Fibroblast of the aortic adventitia (primary cell): Measurements from ENCODE around the gene GARNL3. TPM values are rescaled to one million over a fixed set of nuclear protein-coding genes. Genes with fewer than 3 reads are reported as not detected.
A peak's percentile ranks its signal among the peaks of the same experiment; 100 is the strongest.

Source experiments
- DNase-seq: peaks from one replicate; pipeline ENCODE4 v3.0.0-alpha.2; 2010; ENCODE audit warnings: low read depth
- H3K4me3 ChIP-seq: 2 replicates; pipeline ENCODE4 v1.5.1; 2011; ENCODE audit warnings: low read depth, mild to moderate bottlenecking, control low read depth, low read length, moderate library complexity
- total RNA-seq: library from RNA; depleted of rRNA; stranded (reverse); fragments of >200 nt; gene quantifications from 2 replicates; pipeline ENCODE4 v1.2.3, GENCODE V29; 2012; ENCODE audit warnings: low replicate concordance
- TF ChIP-seq, protein P1 (sequence below): IDR thresholded peaks from 2 replicates; pipeline ENCODE4 v1.5.1; 2011; ENCODE audit warnings: mild to moderate bottlenecking, low read length, control low read depth, inconsistent platforms; ENCODE audit not compliant: insufficient read depth

Gene GARNL3
- total RNA-seq, 1 donor, result 2.5 TPM

DNA sequence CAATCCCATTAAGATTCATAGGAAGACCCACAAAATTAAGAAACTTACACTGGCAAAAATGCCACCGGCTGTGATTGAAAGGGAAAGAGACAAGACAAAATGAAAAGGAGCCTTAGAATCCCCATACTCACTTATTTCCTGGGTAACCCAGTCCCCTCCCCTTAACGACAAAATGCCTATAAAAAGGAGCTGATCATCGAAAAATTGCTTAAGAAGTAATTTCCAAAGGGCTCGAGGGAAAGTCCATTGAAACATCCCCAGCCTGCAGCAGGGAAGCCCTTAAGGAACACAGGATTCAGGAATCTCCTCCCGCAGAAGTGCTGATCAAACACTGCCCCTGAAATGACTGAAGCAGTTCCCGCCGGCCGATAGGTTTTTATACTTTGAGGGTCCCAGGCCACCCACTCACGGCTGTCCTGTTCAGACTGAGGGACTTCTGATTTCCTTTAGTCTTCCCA lies 158.9 kb downstream of the GARNL3 start:
- H3K4me3 ChIP-seq, result peak overlapping the region; percentile 92
- no peak for DNase-seq
- TF ChIP-seq, protein P1, sequence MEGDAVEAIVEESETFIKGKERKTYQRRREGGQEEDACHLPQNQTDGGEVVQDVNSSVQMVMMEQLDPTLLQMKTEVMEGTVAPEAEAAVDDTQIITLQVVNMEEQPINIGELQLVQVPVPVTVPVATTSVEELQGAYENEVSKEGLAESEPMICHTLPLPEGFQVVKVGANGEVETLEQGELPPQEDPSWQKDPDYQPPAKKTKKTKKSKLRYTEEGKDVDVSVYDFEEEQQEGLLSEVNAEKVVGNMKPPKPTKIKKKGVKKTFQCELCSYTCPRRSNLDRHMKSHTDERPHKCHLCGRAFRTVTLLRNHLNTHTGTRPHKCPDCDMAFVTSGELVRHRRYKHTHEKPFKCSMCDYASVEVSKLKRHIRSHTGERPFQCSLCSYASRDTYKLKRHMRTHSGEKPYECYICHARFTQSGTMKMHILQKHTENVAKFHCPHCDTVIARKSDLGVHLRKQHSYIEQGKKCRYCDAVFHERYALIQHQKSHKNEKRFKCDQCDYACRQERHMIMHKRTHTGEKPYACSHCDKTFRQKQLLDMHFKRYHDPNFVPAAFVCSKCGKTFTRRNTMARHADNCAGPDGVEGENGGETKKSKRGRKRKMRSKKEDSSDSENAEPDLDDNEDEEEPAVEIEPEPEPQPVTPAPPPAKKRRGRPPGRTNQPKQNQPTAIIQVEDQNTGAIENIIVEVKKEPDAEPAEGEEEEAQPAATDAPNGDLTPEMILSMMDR, result no peak

DNA sequence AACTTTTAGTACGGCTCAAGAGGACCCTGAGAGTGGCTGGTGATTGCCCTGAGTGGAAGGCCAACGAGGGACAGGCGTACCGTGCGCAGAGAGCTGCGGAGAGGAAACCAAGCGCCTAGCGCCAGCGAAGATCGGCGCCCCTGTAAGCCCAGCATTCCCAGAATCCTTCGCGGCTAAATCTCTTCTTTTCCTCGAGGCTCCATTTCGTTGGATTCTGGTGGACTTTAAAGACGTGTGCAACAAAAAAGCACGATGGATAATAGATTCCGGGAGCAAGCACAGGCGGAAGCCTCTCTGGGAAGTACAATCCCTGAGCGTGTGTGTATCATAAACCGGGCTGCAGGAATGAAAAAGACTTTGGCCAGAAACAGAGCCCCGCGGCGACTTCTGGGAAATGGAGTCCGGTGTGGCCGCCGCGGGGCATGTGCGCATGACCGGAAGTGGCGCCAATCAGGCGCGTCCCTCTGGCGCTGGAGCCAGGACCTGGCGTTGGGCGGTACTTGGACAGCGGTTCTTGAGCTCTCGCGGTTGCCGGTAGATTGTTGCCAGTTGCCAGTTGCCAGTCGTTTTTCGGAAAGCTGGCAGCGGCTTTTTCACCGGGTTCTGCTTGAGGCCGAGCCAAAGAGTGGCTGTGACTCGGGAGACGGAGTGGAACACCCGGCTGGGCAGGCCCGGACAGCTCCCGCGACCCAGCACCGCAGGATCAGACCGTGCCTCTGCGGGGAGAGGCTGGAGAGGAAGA lies 159.5 kb downstream of the GARNL3 start, which contains the start of gene ZNF79:
TSS of gene ZNF79 (plus strand) at position 449 of the 742 bp plus-strand sequence. CDS start 406 bp downstream, outside the sequence.
- peak; percentile 91 for DNase-seq
- TF ChIP-seq, protein P1, result no peak

DNA sequence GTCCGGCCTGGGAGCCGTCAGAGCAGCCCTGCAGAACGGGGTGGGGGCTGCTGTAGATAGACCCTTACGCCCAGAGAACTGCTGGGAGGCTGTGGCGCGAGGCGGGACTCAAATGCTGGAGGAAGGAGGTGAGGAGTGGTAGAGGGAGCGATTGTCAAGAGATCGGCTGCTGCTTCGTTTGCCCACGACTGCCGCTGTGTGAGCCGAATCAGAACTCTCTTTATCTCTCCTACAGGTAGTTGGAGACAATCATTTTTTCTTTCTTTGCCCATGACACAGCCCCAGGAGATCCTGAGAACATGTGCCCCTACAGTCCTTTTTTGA lies 160.1 kb downstream of the GARNL3 start:
- TF ChIP-seq, protein P1, result no peak
- DNase-seq, result no peak
- H3K4me3 ChIP-seq, result peak overlapping the region; percentile 92

More for the DNA sequence above, 159.5 kb downstream of the GARNL3 start, which contains the start of gene ZNF79:
- peak within 1 kb of the TSS; percentile 92 for H3K4me3 ChIP-seq

DNA sequence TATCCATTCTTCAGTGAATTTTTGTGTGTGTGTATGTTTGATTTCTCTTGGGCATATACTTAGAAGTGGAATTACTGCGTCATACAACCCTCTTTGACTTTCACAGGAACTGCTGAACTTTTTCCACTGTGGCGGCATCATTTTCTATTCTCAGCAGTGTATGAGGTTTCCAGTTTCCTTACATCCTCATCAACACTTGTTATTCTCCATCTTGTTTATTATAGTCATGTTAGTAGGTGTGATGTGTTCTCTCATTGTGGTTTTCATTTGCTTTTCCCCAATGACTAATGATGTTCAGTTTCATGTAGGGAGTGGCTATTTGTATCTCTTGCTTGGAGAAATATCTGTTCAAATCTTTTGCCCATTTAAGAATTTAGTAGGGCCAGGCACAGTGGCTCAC lies 162.2 kb downstream of the GARNL3 start:
- no peak overlapping the region for H3K4me3 ChIP-seq
- DNase-seq, result no peak
- TF ChIP-seq, protein P1, result no peak

DNA sequence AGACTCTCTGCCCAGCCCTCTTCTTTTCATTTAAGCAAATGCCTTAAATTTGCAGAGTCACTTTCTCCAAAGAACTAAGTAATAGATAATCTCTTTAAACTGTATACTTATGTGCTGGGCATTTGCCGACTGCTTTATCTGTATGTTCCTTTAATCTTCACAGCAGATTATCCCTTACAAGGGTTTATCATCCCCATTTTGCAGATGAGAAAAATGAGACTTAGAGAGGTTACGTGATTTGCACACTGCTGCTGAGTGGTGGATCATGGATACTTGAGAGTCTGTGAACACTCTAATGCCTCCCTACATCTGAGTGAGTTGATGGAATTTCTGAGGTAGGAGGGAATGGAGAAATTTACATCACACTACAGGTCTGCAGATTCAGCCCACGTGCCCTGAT lies 163.8 kb downstream of the GARNL3 start:
- TF ChIP-seq, protein P1, result no peak
- H3K4me3 ChIP-seq, result no peak overlapping the region
- DNase-seq, result no peak

DNA sequence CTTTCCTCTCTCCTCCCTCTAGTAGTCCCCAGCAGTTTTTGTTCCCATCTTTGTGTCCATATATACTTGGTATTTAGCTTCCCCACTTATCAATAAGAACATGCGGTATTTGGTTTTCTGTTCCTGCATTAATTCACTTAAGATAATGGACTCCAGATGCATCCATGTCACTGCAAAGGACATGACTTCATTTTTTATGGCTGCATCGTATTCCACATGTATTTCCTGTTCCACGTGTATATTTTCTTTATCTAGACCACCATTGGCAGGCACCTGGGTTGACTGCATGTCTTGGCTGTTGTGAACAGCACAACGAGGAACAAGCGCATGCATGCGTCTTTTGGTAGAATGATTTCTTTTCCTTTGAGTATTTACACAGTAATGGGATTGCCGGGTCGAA lies 165.8 kb downstream of the GARNL3 start:
- DNase-seq, result no peak
- no peak overlapping the region for H3K4me3 ChIP-seq
- TF ChIP-seq, protein P1, result no peak
